Measurements from ENCODE around the gene THUMPD2.
"Not testable (repeated sequence)": the region's sequence is repeated elsewhere in the genome, so short reads cannot be mapped to it uniquely, and the experiment has no call there.

THUMPD2 gene

GRCh38 chr2:39730276-39730675 is 48.8 kb downstream of the THUMPD2 start:
- no peaks in the 10 kb centered on the region for H3K9me3 ChIP-seq (ENCODE audit: control insufficient read depth, insufficient read depth, low read length)
- TF ChIP-seq EZH2phosphoT487 (IDR thresholded peaks at IDR 0.05; ENCODE audit: borderline replicate concordance, low read length) = no peak
- no peak for TF ChIP-seq CTCF (IDR thresholded peaks at IDR 0.05; ENCODE audit: low read depth, low read length, poor library complexity, severe bottlenecking)
- peaks cover 6% of the 10 kb centered on the region; the same call in 1 of the 2 replicates for H3K36me3 ChIP-seq (ENCODE audit: control insufficient read depth, low read length)
- 0 out of 2 replicates have a peak, but pooled peaks cover 3% of the 10 kb centered on the region for H3K27me3 ChIP-seq (ENCODE audit: control insufficient read depth, low read length)
- H3K4me3 ChIP-seq (ENCODE audit: low read length) = no peak overlapping the region
- no peaks in the 10 kb centered on the region for H3K9me2 ChIP-seq (replicated peaks; ENCODE audit: control insufficient read depth, low read length)
- H3K79me2 ChIP-seq (ENCODE audit: control insufficient read depth, low read length) = no peaks in the 10 kb centered on the region
- no peaks in the 10 kb centered on the region; the same call in none of the 2 replicates for H4K20me1 ChIP-seq (ENCODE audit: control insufficient read depth, insufficient read depth, low read depth, low read length)
- peaks cover 10% of the 10 kb centered on the region for H3K4me1 ChIP-seq (ENCODE audit: control insufficient read depth, low read length)
- H3F3A ChIP-seq (ENCODE audit: control insufficient read depth, insufficient read depth) = no peaks in the 10 kb centered on the region
- H3K27ac ChIP-seq (ENCODE audit: low read depth, low read length) = no peak overlapping the region
- H3K4me2 ChIP-seq (ENCODE audit: low read length) = no peak overlapping the region

GRCh38 chr2:39728941-39729351 is 50.1 kb downstream of the THUMPD2 start:
- Histone ChIP-seq H3K4me1 (ENCODE audit: control insufficient read depth, low read length) (peaks cover 10% of the 10 kb centered on the region), H3K4me2 (ENCODE audit: low read length) (no peak overlapping the region), H3K36me3 (ENCODE audit: control insufficient read depth, low read length) (peaks cover 4% of the 10 kb centered on the region; the same call in 1 of the 2 replicates), H3K27ac (ENCODE audit: low read depth, low read length) (no peak overlapping the region), H3K79me2 (ENCODE audit: control insufficient read depth, low read length) (no peaks in the 10 kb centered on the region), H3K9me3 (ENCODE audit: control insufficient read depth, insufficient read depth, low read length) (no peaks in the 10 kb centered on the region), H3F3A (ENCODE audit: control insufficient read depth, insufficient read depth) (no peaks in the 10 kb centered on the region), H3K27me3 (ENCODE audit: control insufficient read depth, low read length) (peaks cover 7% of the 10 kb centered on the region), H3K4me3 (ENCODE audit: low read length) (no peak overlapping the region), H4K20me1 (ENCODE audit: control insufficient read depth, insufficient read depth, low read depth, low read length) (no peaks in the 10 kb centered on the region; the same call in none of the 2 replicates), H3K9me2 (replicated peaks; ENCODE audit: control insufficient read depth, low read length) (no peaks in the 10 kb centered on the region)
- TF ChIP-seq EZH2phosphoT487 (IDR thresholded peaks at IDR 0.05; ENCODE audit: borderline replicate concordance, low read length) (no peak), CTCF (IDR thresholded peaks at IDR 0.05; ENCODE audit: low read depth, low read length, poor library complexity, severe bottlenecking) (peak; percentile 90)

GRCh38 chr2:39728085-39728484 is 51.0 kb downstream of the THUMPD2 start:
- H3K9me2 ChIP-seq (replicated peaks; ENCODE audit: control insufficient read depth, low read length); H3K36me3 ChIP-seq (ENCODE audit: control insufficient read depth, low read length); H3K9me3 ChIP-seq (ENCODE audit: control insufficient read depth, insufficient read depth, low read length); H3K27ac ChIP-seq (ENCODE audit: low read depth, low read length); H3K79me2 ChIP-seq (ENCODE audit: control insufficient read depth, low read length); H4K20me1 ChIP-seq (ENCODE audit: control insufficient read depth, insufficient read depth, low read depth, low read length); H3K4me2 ChIP-seq (ENCODE audit: low read length); H3K4me3 ChIP-seq (ENCODE audit: low read length); H3F3A ChIP-seq (ENCODE audit: control insufficient read depth, insufficient read depth): not testable (repeated sequence)
- Histone ChIP-seq H3K4me1 (ENCODE audit: control insufficient read depth, low read length) (peaks cover 10% of the 10 kb centered on the region), H3K27me3 (ENCODE audit: control insufficient read depth, low read length) (peaks cover 12% of the 10 kb centered on the region)

- Histone ChIP-seq H3K4me3 (ENCODE audit: low read length) (no peak overlapping the region), H3F3A (ENCODE audit: control insufficient read depth, insufficient read depth) (no peaks in the 10 kb centered on the region), H3K9me2 (replicated peaks; ENCODE audit: control insufficient read depth, low read length) (no peaks in the 10 kb centered on the region), H3K36me3 (ENCODE audit: control insufficient read depth, low read length) (no peaks in the 10 kb centered on the region), H3K4me2 (ENCODE audit: low read length) (no peak overlapping the region), H3K9me3 (ENCODE audit: control insufficient read depth, insufficient read depth, low read length) (no peaks in the 10 kb centered on the region), H4K20me1 (ENCODE audit: control insufficient read depth, insufficient read depth, low read depth, low read length) (no peaks in the 10 kb centered on the region), H3K27me3 (ENCODE audit: control insufficient read depth, low read length) (peaks cover 17% of the 10 kb centered on the region), H3K4me1 (ENCODE audit: control insufficient read depth, low read length) (peaks cover 10% of the 10 kb centered on the region), H3K79me2 (ENCODE audit: control insufficient read depth, low read length) (no peaks in the 10 kb centered on the region), H3K27ac (ENCODE audit: low read depth, low read length) (no peak overlapping the region)
- no peak for TF ChIP-seq EZH2phosphoT487 (IDR thresholded peaks at IDR 0.05; ENCODE audit: borderline replicate concordance, low read length)
- TF ChIP-seq CTCF (IDR thresholded peaks at IDR 0.05; ENCODE audit: low read depth, low read length, poor library complexity, severe bottlenecking) = no peak
Observed at GRCh38 chr2:39725401-39725800, 53.7 kb downstream of the THUMPD2 start.
